GM23338 (cell line): ENCODE results near the gene CDYL. TPM values are rescaled to one million over a fixed set of nuclear protein-coding genes. Genes with fewer than 3 reads are reported as not detected.

Source experiments
- ATAC-seq: fragments of 200-7000 bp; cut with Tn5 transposase; 3 replicates; pipeline ENCODE4 v1.9.1; 2020
- DNase-seq: peaks from one replicate; pipeline ENCODE4 v3.0.0-alpha.2; 2015; ENCODE audit warnings: low spot score
- H2AFZ ChIP-seq: fragments of 200-600 bp; sonication (generic); 2 replicates; pipeline ENCODE4 v1.8.0; 2016; ENCODE audit warnings: antibody characterized with exemption, mild to moderate bottlenecking, moderate library complexity
- H3F3A ChIP-seq: fragments of 200-600 bp; sonication (generic); replicated peaks from 2 replicates; pipeline ENCODE4 v1.8.0; 2017; ENCODE audit warnings: antibody characterized with exemption, mixed run types, low read depth
- H3K27ac ChIP-seq: fragments of 200-600 bp; sonication (generic); 2 replicates; pipeline ENCODE4 v1.6.1; 2016; ENCODE audit warnings: low read depth
- H3K27me3 ChIP-seq: fragments of 200-600 bp; sonication (generic); 2 replicates; pipeline ENCODE4 v1.8.0; 2016; ENCODE audit warnings: mild to moderate bottlenecking, mixed run types, moderate library complexity; ENCODE audit not compliant: insufficient read depth
- H3K36me3 ChIP-seq: fragments of 200-600 bp; sonication (generic); 2 replicates; pipeline ENCODE4 v1.8.0; 2016; ENCODE audit warnings: mild to moderate bottlenecking; ENCODE audit not compliant: insufficient read depth
- H3K4me1 ChIP-seq: fragments of 200-600 bp; sonication (generic); 2 replicates; pipeline ENCODE4 v1.8.0; 2016; ENCODE audit warnings: mild to moderate bottlenecking, moderate library complexity; ENCODE audit not compliant: insufficient read depth
- H3K4me2 ChIP-seq: fragments of 200-600 bp; sonication (generic); 2 replicates; pipeline ENCODE4 v1.7.1; 2017; ENCODE audit warnings: mixed run types
- H3K4me3 ChIP-seq: fragments of 200-600 bp; sonication (generic); 2 replicates; pipeline ENCODE4 v1.6.1; 2016; ENCODE audit warnings: mixed run types
- H3K79me2 ChIP-seq: fragments of 200-600 bp; sonication (generic); replicated peaks from 2 replicates; pipeline ENCODE4 v1.8.0; 2017; ENCODE audit warnings: mild to moderate bottlenecking; ENCODE audit not compliant: insufficient read depth
- H3K9me2 ChIP-seq: fragments of 200-600 bp; sonication (generic); 2 replicates; pipeline ENCODE4 v1.8.0; 2017; ENCODE audit not compliant: insufficient read depth
- H4K20me1 ChIP-seq: fragments of 200-600 bp; sonication (generic); replicated peaks from 2 replicates; pipeline ENCODE4 v1.8.0; 2017; ENCODE audit warnings: mild to moderate bottlenecking; ENCODE audit not compliant: insufficient read depth
- H3K27ac Mint-ChIP-seq: 2 replicates; pipeline ENCODE4 v1.8.0; 2020; ENCODE audit warnings: inconsistent platforms, mild to moderate bottlenecking, moderate library complexity, mixed read lengths
- H3K27me3 Mint-ChIP-seq: 3 replicates; pipeline ENCODE4 v1.8.0; 2022; ENCODE audit warnings: low read depth, mild to moderate bottlenecking, moderate library complexity, mixed read lengths, inconsistent platforms; ENCODE audit not compliant: insufficient read depth, poor library complexity
- H3K36me3 Mint-ChIP-seq: 3 replicates; pipeline ENCODE4 v1.8.0; 2021; ENCODE audit warnings: low read depth, mild to moderate bottlenecking, inconsistent platforms, moderate library complexity, mixed read lengths
- H3K4me1 Mint-ChIP-seq: 3 replicates; pipeline ENCODE4 v1.8.0; 2020; ENCODE audit warnings: mild to moderate bottlenecking, inconsistent platforms, mixed read lengths
- H3K4me3 Mint-ChIP-seq: 3 replicates; pipeline ENCODE4 v1.8.0; 2021; ENCODE audit warnings: moderate library complexity, mild to moderate bottlenecking, inconsistent platforms, mixed read lengths
- H3K9me3 Mint-ChIP-seq: 3 replicates; pipeline ENCODE4 v1.8.0; 2020; ENCODE audit warnings: moderate library complexity, mild to moderate bottlenecking, inconsistent platforms, mixed read lengths
- STAT1 ChIP-seq: IDR thresholded peaks from one replicate; pipeline ENCODE4 v1.6.1; 2016; ENCODE audit warnings: antibody characterized with exemption; ENCODE audit not compliant: unreplicated experiment
- ZNF331 ChIP-seq: fragments of 250-450 bp; sonication (Bioruptor Pico); IDR thresholded peaks from 2 replicates; pipeline ENCODE4 v1.5.0; 2020; ENCODE audit warnings: low read depth, mild to moderate bottlenecking, moderate library complexity
- ZNF462 ChIP-seq: fragments of 250-450 bp; sonication (Bioruptor Pico); IDR thresholded peaks from 2 replicates; pipeline ENCODE4 v1.5.0; 2020; ENCODE audit warnings: mild to moderate bottlenecking, moderate library complexity
- polyA plus RNA-seq: library from polyadenylated mRNA; unstranded; fragments of >200 nt; fragmentation: Nextera tagmentation; extraction: Ambion mirVana; gene quantifications from 2 replicates; pipeline ENCODE4 v1.2.1, GENCODE V29; 2016
- total RNA-seq: library from RNA; depleted of rRNA; stranded (reverse); fragments of >200 nt; shearing (Covaris generic); gene quantifications from 2 replicates; pipeline ENCODE4 v1.2.3, GENCODE V29; 2014

The CDYL gene
- total and polyA plus RNA-seq, 2 experiments from 2014 or later = 67.2 to 128 TPM

- DNase-seq = no peak
- peaks cover 3% of the 10 kb centered on the region; the same call in 1 of the 2 replicates for H3K36me3 ChIP-seq
Observed at GRCh38 chr6:4953440-4953839, 177.2 kb downstream of the CDYL start.

More at GRCh38 chr6:4953440-4953839, 177.2 kb downstream of the CDYL start:
- Mint-ChIP-seq H3K4me3 (no peak overlapping the region), H3K9me3 (peaks cover 3% of the 10 kb centered on the region; the same call in 2 of the 3 replicates), H3K27ac (no peak overlapping the region), H3K4me1 (peaks cover 42% of the 10 kb centered on the region), H3K36me3 (peaks cover 62% of the 10 kb centered on the region), H3K27me3 (peaks cover 20% of the 10 kb centered on the region)
- peaks cover 25% of the 10 kb centered on the region; the same call in 1 of the 2 replicates for H3K4me1 ChIP-seq
- H3K4me2 ChIP-seq = no peak overlapping the region
- peaks cover 3% of the 10 kb centered on the region; the same call in 1 of the 2 replicates for H4K20me1 ChIP-seq
- no peak for ATAC-seq
- peaks cover 8% of the 10 kb centered on the region; the same call in 1 of the 2 replicates for H3K79me2 ChIP-seq
- H3K9me2 ChIP-seq = no peaks in the 10 kb centered on the region
- no peak overlapping the region for H2AFZ ChIP-seq
- TF ChIP-seq ZNF331 (CRISPR knock-in tag) = no peak
- TF ChIP-seq STAT1 = no peak
- TF ChIP-seq ZNF462 (CRISPR knock-in tag) = no peak
- no peak overlapping the region for H3K27ac ChIP-seq
- H3K4me3 ChIP-seq = no peak overlapping the region
- no peaks in the 10 kb centered on the region for H3F3A ChIP-seq
- no peaks in the 10 kb centered on the region for H3K27me3 ChIP-seq
